Left cardiac atrium (tissue), 4 donors: ENCODE data around the gene PTP4A1. TPM values are rescaled to one million over a fixed set of nuclear protein-coding genes. Genes with fewer than 3 reads are reported as not detected.

ENCODE experiments used
- ATAC-seq, 2 donors: fragments of 200-7000 bp; cut with Tn5 transposase; one replicate each; pipeline ENCODE4 v1.9.1; 2020; ENCODE audit warnings: mild to moderate bottlenecking in 2 of 2, moderate library complexity in 2 of 2
- DNase-seq: peaks from one replicate; pipeline ENCODE4 v3.0.0-alpha.2; 2020
- intact Hi-C, 2 donors: fragments of 100-400 bp; cut with DNase I; formaldehyde crosslinking; loops; one replicate each; pipeline versions ENCODE4 v1.14.1 to v1.15.1; 2022 to 2023
- total RNA-seq, 2 donors: library from RNA; stranded (reverse); fragmentation: NEBNext Ultra II Directional; extraction: Animal tissue kit (Norgen Biotek cat#: 25700); gene quantifications; one replicate each; pipeline ENCODE4 v1.2.1, GENCODE V29; 2021
- donor health status: DM: no; HTN: yes; CAD: no.
- donor health status: DM: no; HTN: yes; CAD: no; lungs with severe emphysema.
- donor health status: DM: yes; HTN: yes; CAD: no.
- donor health status: Dilated cardiomyopathy.

PTP4A1 gene
- total RNA-seq, 2 donors from 2014 or later, result 24.9 to 41.1 TPM

- no peak for DNase-seq
- no peak for ATAC-seq
- intact Hi-C loops, result no loop called here
Measured at GRCh38 chr6:63611560-63611959, 39.3 kb downstream of the PTP4A1 start.

- no peak for ATAC-seq
- intact Hi-C loops, result no loop called here
- no peak for DNase-seq
Measured at GRCh38 chr6:63615590-63615989, 43.3 kb downstream of the PTP4A1 start.

Other genes with a start within 250 kb of the PTP4A1 start
- gene PHF3, start 63.3 kb downstream of the PTP4A1 start, total RNA-seq, result 10 to 100 TPM; 30.8 to 35.3 TPM